Activated B cell treated with CpG ODN at 0.5 μM for 24 hours (primary cell): ENCODE measurements around the gene MEMO1. TPM values are rescaled to one million over a fixed set of nuclear protein-coding genes. Genes with fewer than 3 reads are reported as not detected.

Source experiments
- ATAC-seq: fragments of 200-7000 bp; cut with Tn5 transposase; one replicate; pipeline ENCODE4 v1.10.0; 2021; ENCODE audit warnings: low read depth, mild to moderate bottlenecking, moderate library complexity
- CTCF ChIA-PET: fragments of 350-600 bp; sonication (Branson Sonifier 250); formaldehyde crosslinking; loops from one replicate; lab custom pipeline; 2021; ENCODE audit warnings: antibody characterized with exemption; lab: Charles Lee
- POLR2A ChIA-PET: fragments of 350-600 bp; sonication (Branson Sonifier 250); formaldehyde crosslinking; loops from one replicate; lab custom pipeline; 2021; ENCODE audit warnings: antibody characterized with exemption; lab: Charles Lee
- DNase-seq: peaks from one replicate; pipeline ENCODE4 v3.0.0; 2022
- H3K27ac Mint-ChIP-seq: one replicate; pipeline ENCODE4 v1.8.0; 2020; ENCODE audit warnings: mixed read lengths
- H3K27me3 Mint-ChIP-seq: one replicate; pipeline ENCODE4 v1.8.0; 2021; ENCODE audit warnings: mixed read lengths
- H3K36me3 Mint-ChIP-seq: one replicate; pipeline ENCODE4 v1.8.0; 2021; ENCODE audit warnings: low read depth, mixed read lengths
- H3K4me1 Mint-ChIP-seq: one replicate; pipeline ENCODE4 v1.8.0; 2021; ENCODE audit warnings: mixed read lengths
- H3K4me3 Mint-ChIP-seq: one replicate; pipeline ENCODE4 v1.8.0; 2020; ENCODE audit warnings: mild to moderate bottlenecking, mixed read lengths
- H3K9me3 Mint-ChIP-seq: one replicate; pipeline ENCODE4 v1.8.0; 2020; ENCODE audit warnings: mixed read lengths
- intact Hi-C: fragments of 100-400 bp; cut with micrococcal nuclease; formaldehyde crosslinking; loops from one replicate; pipeline ENCODE4 v1.15.1; 2024
- total RNA-seq: library from RNA; stranded (reverse); gene quantifications from 2 replicates; pipeline ENCODE4 v1.2.3, GENCODE V29; 2022
- TF ChIP-seq, protein P1 (sequence below): fragments of 200-600 bp; IDR thresholded peaks from one replicate; pipeline ENCODE4 v1.8.0; 2022; ENCODE audit warnings: antibody characterized with exemption, mild to moderate bottlenecking

The MEMO1 gene
- total RNA-seq, 1 donor from 2014 or later, result 71.6 TPM

DNA sequence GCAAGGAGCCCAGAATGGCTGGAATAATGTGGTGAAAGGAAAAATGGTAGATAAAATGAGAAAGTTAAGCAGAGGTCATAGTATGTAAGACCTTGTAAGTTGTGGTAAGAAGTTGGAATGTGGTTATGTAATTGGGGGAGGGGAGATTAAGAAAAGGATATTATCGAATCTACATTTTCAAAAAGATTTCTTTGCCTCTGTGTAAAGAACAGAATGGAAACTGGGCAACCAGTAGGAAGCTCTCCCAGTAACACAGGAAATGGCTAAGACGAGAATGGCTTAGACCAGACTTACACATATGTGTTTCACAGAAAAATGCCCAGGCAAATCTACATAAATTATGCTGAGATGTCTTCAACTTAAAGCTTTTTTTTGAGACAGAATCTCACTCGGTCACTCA is 13.2 kb downstream of the MEMO1 start:
- Mint-ChIP-seq H3K4me1 (peaks cover 62% of the 10 kb centered on the region), H3K27ac (peak overlapping the region; percentile 0)
- intact Hi-C loops, result no loop called here

GRCh38 chr2:31996571-31997150 is 14.1 kb downstream of the MEMO1 start:
- Mint-ChIP-seq H3K4me1 (peaks cover 65% of the 10 kb centered on the region), H3K27ac (no peak overlapping the region), H3K27me3 (no peaks in the 10 kb centered on the region), H3K4me3 (no peak overlapping the region), H3K9me3 (no peaks in the 10 kb centered on the region), H3K36me3 (peaks cover 7% of the 10 kb centered on the region)
- POLR2A ChIA-PET, result no interaction called here
- DNase-seq, result no peak
- TF ChIP-seq, protein P1, sequence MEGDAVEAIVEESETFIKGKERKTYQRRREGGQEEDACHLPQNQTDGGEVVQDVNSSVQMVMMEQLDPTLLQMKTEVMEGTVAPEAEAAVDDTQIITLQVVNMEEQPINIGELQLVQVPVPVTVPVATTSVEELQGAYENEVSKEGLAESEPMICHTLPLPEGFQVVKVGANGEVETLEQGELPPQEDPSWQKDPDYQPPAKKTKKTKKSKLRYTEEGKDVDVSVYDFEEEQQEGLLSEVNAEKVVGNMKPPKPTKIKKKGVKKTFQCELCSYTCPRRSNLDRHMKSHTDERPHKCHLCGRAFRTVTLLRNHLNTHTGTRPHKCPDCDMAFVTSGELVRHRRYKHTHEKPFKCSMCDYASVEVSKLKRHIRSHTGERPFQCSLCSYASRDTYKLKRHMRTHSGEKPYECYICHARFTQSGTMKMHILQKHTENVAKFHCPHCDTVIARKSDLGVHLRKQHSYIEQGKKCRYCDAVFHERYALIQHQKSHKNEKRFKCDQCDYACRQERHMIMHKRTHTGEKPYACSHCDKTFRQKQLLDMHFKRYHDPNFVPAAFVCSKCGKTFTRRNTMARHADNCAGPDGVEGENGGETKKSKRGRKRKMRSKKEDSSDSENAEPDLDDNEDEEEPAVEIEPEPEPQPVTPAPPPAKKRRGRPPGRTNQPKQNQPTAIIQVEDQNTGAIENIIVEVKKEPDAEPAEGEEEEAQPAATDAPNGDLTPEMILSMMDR, result no peak
- intact Hi-C loops, result no loop called here
- peak; percentile 31 for ATAC-seq
- CTCF ChIA-PET, result no interaction called here

More for the DNA sequence above, 13.2 kb downstream of the MEMO1 start:
- TF ChIP-seq, protein P1, result no peak
- H3K9me3 Mint-ChIP-seq, result no peaks in the 10 kb centered on the region
- H3K4me3 Mint-ChIP-seq, result no peak overlapping the region
- DNase-seq (no peak), ATAC-seq (no peak)
- CTCF ChIA-PET, result no interaction called here
- H3K27me3 Mint-ChIP-seq, result no peaks in the 10 kb centered on the region
- peaks cover 4% of the 10 kb centered on the region for H3K36me3 Mint-ChIP-seq
- POLR2A ChIA-PET, result interaction anchor here (1.3 kb wide), 1 partner anchor 42 kb away, joined by 5 read pairs; the partner anchor contains the start of gene DPY30

DNA sequence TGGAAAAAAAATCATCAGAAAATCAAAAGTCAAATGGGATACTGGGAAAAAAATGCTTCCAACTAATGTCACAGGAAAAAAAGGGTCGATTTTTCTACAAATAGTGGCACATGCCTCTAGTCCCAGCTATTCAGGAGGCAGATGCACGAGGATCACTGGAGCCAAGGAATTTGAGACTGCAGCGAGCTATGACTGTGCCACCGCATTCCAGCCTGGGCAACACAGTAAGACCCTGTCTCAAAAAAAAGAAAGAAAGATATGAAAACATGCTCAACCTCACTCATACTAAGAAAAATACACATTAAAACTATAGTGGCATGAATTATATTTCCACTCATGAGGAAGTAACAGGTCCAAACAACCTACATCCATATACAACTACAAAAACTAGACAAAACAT is 17.9 kb downstream of the MEMO1 start:
- no peaks in the 10 kb centered on the region for H3K9me3 Mint-ChIP-seq
- intact Hi-C loops, result loop anchor here (5.0 kb wide), 1 partner anchor 36 kb away; no protein-coding TSS in a partner anchor
- TF ChIP-seq, protein P1, result no peak
- H3K27me3 Mint-ChIP-seq, result no peaks in the 10 kb centered on the region
- DNase-seq (no peak), ATAC-seq (no peak)
- ChIA-PET CTCF (no interaction called here), POLR2A (interaction anchor here (0.9 kb wide), 1 partner anchor 16 kb away, joined by 3 read pairs; no protein-coding TSS in a partner anchor)
- peaks cover 45% of the 10 kb centered on the region for H3K4me1 Mint-ChIP-seq
- no peak overlapping the region for H3K27ac Mint-ChIP-seq
- H3K4me3 Mint-ChIP-seq, result no peak overlapping the region
- peaks cover 9% of the 10 kb centered on the region for H3K36me3 Mint-ChIP-seq

- CTCF ChIA-PET, result no interaction called here
- Mint-ChIP-seq H3K4me1 (peaks cover 43% of the 10 kb centered on the region), H3K36me3 (peaks cover 9% of the 10 kb centered on the region), H3K27ac (no peak overlapping the region), H3K27me3 (no peaks in the 10 kb centered on the region), H3K4me3 (no peak overlapping the region), H3K9me3 (no peaks in the 10 kb centered on the region)
- DNase-seq, result no peak
- ATAC-seq, result no peak
- POLR2A ChIA-PET, result no interaction called here
- intact Hi-C loops, result loop anchor here (5.0 kb wide), 1 partner anchor 35 kb away; no protein-coding TSS in a partner anchor
- TF ChIP-seq, protein P1, result no peak
Observed at GRCh38 chr2:31992025-31992579, 18.7 kb downstream of the MEMO1 start.

DNA sequence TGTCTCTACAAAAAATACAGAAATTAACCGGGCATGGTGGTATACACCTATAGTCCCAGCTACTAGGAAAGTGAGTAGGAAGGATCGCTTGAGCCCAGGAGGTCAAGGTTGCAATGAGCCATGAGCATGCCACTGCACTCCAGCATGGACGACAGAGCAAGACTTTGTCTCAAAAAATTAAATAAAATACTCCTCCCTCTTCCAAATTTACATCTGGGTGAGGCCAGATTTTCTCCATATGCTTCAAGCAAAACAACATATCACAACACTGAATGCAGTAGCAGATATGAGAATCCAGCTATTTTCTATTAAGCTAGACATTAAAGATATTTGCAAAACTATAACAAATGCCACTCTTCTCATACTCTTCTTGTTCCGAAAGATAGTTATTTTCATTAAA is 20.9 kb downstream of the MEMO1 start:
- H3K9me3 Mint-ChIP-seq, result no peaks in the 10 kb centered on the region
- no peaks in the 10 kb centered on the region for H3K27me3 Mint-ChIP-seq
- H3K4me1 Mint-ChIP-seq, result peaks cover 30% of the 10 kb centered on the region
- ChIA-PET POLR2A (interaction anchor here (0.7 kb wide), 1 partner anchor 19 kb away, joined by 3 read pairs; no protein-coding TSS in a partner anchor), CTCF (interaction anchor here (1.1 kb wide), 1 partner anchor 19 kb away, joined by 3 read pairs; no protein-coding TSS in a partner anchor)
- peaks cover 7% of the 10 kb centered on the region for H3K36me3 Mint-ChIP-seq
- DNase-seq (no peak), ATAC-seq (no peak)
- H3K27ac Mint-ChIP-seq, result no peak overlapping the region
- intact Hi-C loops, result loop anchor here (2.0 to 5.0 kb wide), 2 partner anchors 19 to 33 kb away; no protein-coding TSS in a partner anchor
- TF ChIP-seq, protein P1, result no peak
- no peak overlapping the region for H3K4me3 Mint-ChIP-seq
